Naive B cell (primary cell): Measurements from ENCODE around the gene UTP11. TPM values are rescaled to one million over a fixed set of nuclear protein-coding genes. Genes with fewer than 3 reads are reported as not detected.
A peak's percentile ranks its signal among the peaks of the same experiment; 100 is the strongest.

Experiments
- ATAC-seq, 2 donors: fragments of 150-1000 bp; cut with Tn5 transposase; 2 replicates each; pipeline ENCODE4 v1.10.0; 2021; ENCODE audit warnings: low read depth in 2 of 2, mild to moderate bottlenecking in 2 of 2, moderate library complexity in 2 of 2
- DNase-seq: peaks from one replicate; pipeline ENCODE4 v3.0.0; 2022
- H3K27ac Mint-ChIP-seq, 6 donors: one replicate each; pipeline ENCODE4 v1.8.0; 2020 to 2022; ENCODE audit warnings: mild to moderate bottlenecking in 6 of 6, mixed read lengths in 6 of 6, moderate library complexity in 5 of 6, inconsistent platforms in 2 of 6
- H3K27me3 Mint-ChIP-seq, 3 donors: one replicate each; pipeline ENCODE4 v1.8.0; 2021 to 2022; ENCODE audit warnings: mixed read lengths in 3 of 3, mild to moderate bottlenecking in 1 of 3
- H3K36me3 Mint-ChIP-seq, 2 donors: one replicate each; pipeline ENCODE4 v1.8.0; 2020 to 2022; ENCODE audit warnings: mixed read lengths in 2 of 2, inconsistent platforms in 1 of 2, mild to moderate bottlenecking in 1 of 2
- H3K4me1 Mint-ChIP-seq, 3 donors: one replicate each; pipeline ENCODE4 v1.8.0; 2020 to 2022; ENCODE audit warnings: mixed read lengths in 3 of 3, inconsistent platforms in 1 of 3, mild to moderate bottlenecking in 1 of 3, moderate library complexity in 1 of 3
- H3K4me3 Mint-ChIP-seq, 8 donors: one replicate each; pipeline ENCODE4 v1.8.0; 2020 to 2022; ENCODE audit warnings: mild to moderate bottlenecking in 8 of 8, mixed read lengths in 8 of 8, moderate library complexity in 8 of 8, inconsistent platforms in 2 of 8
- H3K9me3 Mint-ChIP-seq, 7 donors: one replicate each; pipeline ENCODE4 v1.8.0; 2020 to 2022; ENCODE audit warnings: mixed read lengths in 7 of 7, mild to moderate bottlenecking in 5 of 7, inconsistent platforms in 2 of 7, moderate library complexity in 1 of 7
- polyA plus RNA-seq, 6 donors: library from polyadenylated mRNA; unstranded; fragments of 300-500 nt; fragmentation: Illumina TruSeq; gene quantifications; one replicate each; pipeline ENCODE4 v1.2.3, GENCODE V29; 2021; ENCODE audit warnings: low read depth in 6 of 6

Gene UTP11
- polyA plus RNA-seq, 6 donors from 2014 or later = 19.2 to 25.3 (median 20.9) TPM

DNA sequence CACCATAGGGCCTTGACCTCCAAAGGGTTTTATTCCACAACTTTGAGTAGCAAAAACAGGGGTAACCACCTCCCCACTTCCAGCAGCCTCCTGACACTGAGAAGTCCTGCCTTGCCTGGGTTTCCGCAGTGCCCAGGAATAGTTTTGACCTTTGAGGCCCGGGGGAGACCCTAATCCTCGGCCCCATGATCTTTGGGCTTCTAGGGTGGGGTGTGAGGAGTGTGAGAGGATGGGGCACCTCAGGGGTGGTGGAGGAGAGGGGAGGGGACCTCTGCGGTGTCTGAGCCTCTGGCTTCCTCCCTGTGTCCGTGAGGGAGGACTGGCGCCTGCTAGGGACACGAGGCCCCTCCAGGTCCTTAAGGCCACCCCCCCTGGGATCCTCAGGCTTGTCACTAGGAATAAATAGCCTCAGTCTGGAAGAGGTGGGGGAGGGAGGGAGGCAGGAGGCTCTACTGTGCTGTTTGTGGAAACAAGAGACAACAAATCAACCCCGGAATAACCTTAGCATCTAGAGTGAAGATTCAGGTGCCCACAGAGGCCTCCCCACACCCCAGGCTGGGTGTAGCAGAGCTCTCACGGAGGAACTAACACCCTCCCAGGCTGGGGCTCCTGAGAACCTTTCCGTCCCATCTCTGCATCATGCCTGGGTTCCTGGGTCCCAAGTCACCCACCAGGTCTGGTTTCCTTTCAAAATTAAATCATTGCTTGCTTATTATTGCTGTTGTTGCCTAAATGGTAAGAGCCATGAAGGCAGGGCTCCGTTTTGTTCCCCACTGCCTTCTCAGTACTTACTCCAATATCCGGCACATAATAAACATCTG, 6.3 kb upstream of the UTP11 start:
- Mint-ChIP-seq H3K4me1 (peaks cover 13 to 14% (median 13%) of the 10 kb centered on the region in 3 donors), H3K36me3 (no peaks in the 10 kb centered on the region), H3K27me3 (peaks cover 0 to 18% (median 12%) of the 10 kb centered on the region in 3 donors), H3K9me3 (no peaks in the 10 kb centered on the region), H3K4me3 (peak overlapping the region; percentile 60 to 84 (median 76)), H3K27ac (peak overlapping the region in 1 of 6 donors; percentile 66)
- DNase-seq (no peak), ATAC-seq (no peak)

DNA sequence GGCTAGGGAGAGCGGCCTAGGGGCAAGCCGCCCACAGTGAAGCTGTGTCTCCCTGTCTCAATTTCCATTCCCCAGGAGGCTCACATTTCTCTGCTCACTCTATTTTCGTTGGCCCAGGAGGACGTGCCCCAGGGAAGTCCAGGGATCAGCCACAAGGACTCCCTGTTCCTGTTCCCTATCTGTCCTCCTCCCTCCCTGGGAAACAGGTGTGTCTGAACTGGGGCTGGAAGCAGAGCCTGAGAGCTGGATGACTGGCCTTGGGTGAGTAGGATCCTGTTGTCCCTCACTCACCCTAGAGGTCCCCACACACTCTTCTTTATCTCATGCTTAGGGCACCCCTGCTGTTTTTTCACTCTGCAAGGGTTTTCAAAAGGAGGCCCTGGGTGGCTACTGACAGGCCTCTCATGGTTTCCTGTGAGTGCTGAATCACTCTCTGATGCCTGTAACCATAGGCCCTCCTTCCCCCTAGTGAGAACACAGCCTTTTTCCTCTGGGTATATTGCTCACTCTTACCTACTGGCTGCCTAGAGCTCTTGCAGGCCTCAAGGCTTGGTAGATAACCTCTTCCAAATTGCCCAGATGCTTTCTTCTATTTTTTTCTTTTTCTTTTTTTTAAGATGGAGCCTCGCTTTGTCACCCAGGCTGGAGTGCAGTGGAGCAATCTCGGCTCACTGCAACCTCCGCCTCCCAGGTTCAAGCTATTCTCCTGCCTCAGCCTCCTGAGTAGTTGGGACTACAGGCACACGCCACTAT, 3.3 kb upstream of the UTP11 start:
- H3K27me3 Mint-ChIP-seq = peaks cover 0 to 6% (median 6%) of the 10 kb centered on the region in 3 donors
- peak overlapping the region in 1 of 8 donors; percentile 18 for H3K4me3 Mint-ChIP-seq
- H3K4me1 Mint-ChIP-seq = peaks cover 28 to 29% (median 29%) of the 10 kb centered on the region in 3 donors
- peaks cover 0 to 5% (median 3%) of the 10 kb centered on the region in 7 donors for H3K9me3 Mint-ChIP-seq
- H3K36me3 Mint-ChIP-seq = no peaks in the 10 kb centered on the region
- ATAC-seq (no peak), DNase-seq (no peak)
- peak overlapping the region in 1 of 6 donors; percentile 82 for H3K27ac Mint-ChIP-seq

DNA sequence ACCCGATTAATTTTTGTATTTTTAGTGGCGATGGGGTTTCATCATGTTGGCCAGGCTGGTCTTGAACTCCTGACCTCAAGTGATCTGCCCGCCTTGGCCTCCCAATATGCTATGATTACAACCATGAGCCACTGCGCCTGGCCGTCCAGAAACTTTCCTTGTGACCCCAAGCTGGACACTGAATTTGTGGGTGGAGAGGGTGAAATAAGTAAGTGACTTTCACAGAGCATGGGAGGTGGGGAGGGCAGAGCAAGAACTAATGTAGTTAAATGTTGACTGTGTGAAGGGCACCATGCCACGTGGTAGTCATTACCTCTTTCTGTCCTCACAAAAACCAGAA, 2.7 kb upstream of the UTP11 start:
- no peaks in the 10 kb centered on the region for H3K36me3 Mint-ChIP-seq
- DNase-seq (no peak), ATAC-seq (no peak)
- H3K9me3 Mint-ChIP-seq = peaks cover 0 to 5% (median 3%) of the 10 kb centered on the region in 7 donors
- H3K27me3 Mint-ChIP-seq = peaks cover 0 to under 1% (median under 1%) of the 10 kb centered on the region in 3 donors
- peaks cover 23 to 25% (median 24%) of the 10 kb centered on the region in 3 donors for H3K4me1 Mint-ChIP-seq
- peak overlapping the region in 1 of 8 donors; percentile 18 for H3K4me3 Mint-ChIP-seq
- H3K27ac Mint-ChIP-seq = no peak overlapping the region

DNA sequence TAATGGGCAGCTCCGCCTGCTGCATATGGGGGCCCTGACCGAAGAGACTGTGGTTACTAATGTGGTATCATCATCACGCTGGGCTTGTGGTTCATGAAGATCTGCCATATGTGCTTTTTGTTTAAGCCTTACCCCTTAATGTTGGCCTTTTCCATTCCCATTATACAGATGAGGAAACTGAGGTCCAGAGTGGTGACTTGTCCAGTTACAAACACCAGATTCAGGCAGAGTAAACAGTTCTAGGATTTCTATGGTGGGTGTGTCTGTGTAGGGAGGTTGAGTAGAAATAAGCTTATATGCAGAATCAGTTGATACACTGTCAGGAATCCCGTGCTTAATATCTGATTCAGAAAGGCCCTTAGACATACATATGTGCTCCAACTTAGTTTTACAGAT, 691 bp downstream of the UTP11 start:
- H3K4me1 Mint-ChIP-seq = peaks cover 20 to 31% (median 23%) of the 10 kb centered on the region in 3 donors
- no peak for ATAC-seq

DNA sequence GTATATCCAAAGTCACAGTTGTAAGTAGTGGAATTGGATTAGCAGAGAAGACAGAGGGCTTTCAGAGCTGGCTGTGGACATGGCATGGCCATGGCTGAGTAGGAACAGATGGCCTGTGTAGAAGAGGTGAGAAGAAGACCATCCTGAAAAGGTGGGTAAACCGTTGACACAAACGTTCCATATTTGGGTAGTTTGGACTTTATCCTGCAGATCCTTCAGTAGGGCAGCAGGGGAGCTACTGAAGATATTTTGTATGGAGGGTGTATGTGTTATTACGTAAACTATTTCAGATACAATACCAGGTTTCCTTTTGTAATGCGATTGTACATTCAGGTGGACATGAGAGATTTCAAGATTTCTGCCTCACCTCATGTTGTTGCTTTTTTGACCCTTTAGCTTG, 1.6 kb downstream of the UTP11 start:
- no peaks in the 10 kb centered on the region for H3K27me3 Mint-ChIP-seq
- ATAC-seq (no peak), DNase-seq (no peak)
- H3K36me3 Mint-ChIP-seq = no peaks in the 10 kb centered on the region
- H3K4me3 Mint-ChIP-seq = peak overlapping the region in 4 of 8 donors; percentile 96 to 100 (median 100)
- H3K9me3 Mint-ChIP-seq = peaks cover 0 to 5% (median 3%) of the 10 kb centered on the region in 7 donors
- peaks cover 20 to 31% (median 30%) of the 10 kb centered on the region in 3 donors for H3K4me1 Mint-ChIP-seq
- H3K27ac Mint-ChIP-seq = peak overlapping the region in 1 of 6 donors; percentile 97

More for the DNA sequence above, 691 bp downstream of the UTP11 start:
- Mint-ChIP-seq H3K4me3 (peak overlapping the region; percentile 96 to 100 (median 100)), H3K27me3 (no peaks in the 10 kb centered on the region), H3K9me3 (peaks cover 0 to 5% (median 3%) of the 10 kb centered on the region in 7 donors), H3K27ac (peak overlapping the region; percentile 97 to 100 (median 99)), H3K36me3 (no peaks in the 10 kb centered on the region)
- no peak for DNase-seq

DNA sequence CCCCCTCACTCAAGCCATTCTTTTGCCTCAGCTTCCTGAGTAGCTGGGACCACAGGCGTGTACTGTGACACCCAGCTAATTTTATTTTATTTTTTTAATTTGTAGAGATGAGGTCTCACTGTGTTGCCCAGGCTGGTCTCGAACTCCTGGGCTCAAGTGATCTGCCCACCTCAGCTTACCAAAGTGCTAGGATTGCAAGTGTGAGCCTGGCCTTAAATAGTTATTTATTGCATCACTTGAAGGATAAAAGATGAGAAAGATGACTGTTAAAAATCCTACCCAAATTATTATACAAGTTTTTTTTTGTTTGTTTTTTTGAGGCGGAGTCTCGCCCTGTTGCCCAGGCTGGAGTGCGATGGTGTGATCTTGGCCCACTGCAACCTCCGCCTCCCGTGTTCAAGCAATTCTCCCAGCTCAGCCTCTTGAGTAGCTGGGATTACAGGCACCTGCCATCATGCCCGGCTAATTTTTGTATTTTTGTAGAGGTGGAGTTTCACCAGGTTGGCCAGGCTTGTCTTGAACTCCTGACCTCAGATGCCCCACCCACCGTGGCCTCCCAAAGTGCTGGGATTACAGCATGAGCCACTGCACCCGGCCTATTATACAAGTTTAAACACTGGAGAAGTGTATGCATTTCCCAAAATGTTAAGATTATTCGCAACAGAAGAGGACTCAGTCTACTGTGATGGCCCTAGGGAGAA, 2.3 kb downstream of the UTP11 start:
- Mint-ChIP-seq H3K4me3 (peak overlapping the region in 1 of 8 donors; percentile 61), H3K4me1 (peaks cover 20 to 31% (median 30%) of the 10 kb centered on the region in 3 donors), H3K9me3 (peaks cover 0 to 5% (median 3%) of the 10 kb centered on the region in 7 donors), H3K27me3 (no peaks in the 10 kb centered on the region), H3K27ac (peak overlapping the region in 2 of 6 donors; percentile 18 to 37), H3K36me3 (no peaks in the 10 kb centered on the region)
- ATAC-seq (no peak), DNase-seq (no peak)

DNA sequence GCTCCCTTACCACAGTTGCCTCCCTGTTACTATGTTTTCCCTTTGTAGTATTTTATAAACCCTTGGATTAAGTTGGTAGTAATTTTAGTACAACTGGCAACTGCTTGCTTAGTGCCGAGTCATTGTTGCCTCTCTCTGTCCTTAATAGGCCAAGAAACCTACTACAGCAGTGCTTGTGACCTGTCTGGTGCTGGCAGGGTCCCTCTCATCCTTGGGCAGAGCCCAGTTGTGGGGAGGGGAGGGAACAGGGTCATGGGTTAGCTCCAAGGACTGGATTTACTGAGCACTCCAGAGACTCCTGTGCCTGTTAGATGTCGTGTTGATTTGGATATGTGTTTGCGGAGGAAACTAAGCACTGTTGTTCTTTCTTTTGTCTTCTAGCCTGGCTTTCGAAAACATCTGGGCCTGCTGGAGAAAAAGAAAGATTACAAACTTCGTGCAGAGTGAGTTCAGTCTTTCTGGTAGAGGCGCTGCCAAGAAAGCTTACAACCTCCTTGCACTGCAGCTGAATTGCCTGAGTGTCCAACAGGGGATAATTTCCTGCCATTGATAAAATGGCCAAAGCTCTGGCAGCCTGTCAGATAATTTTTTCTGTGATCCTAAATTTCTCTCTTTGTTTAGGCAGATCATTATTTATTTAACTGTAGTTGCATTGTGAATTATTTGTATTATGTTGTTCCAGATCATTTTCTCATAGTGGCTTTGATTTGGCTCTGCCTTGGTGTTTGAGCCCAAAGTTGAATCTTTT, 3.6 kb downstream of the UTP11 start:
- Mint-ChIP-seq H3K4me1 (peaks cover 20 to 31% (median 30%) of the 10 kb centered on the region in 3 donors), H3K27ac (peak overlapping the region in 2 of 6 donors; percentile 5 to 83), H3K27me3 (no peaks in the 10 kb centered on the region), H3K36me3 (no peaks in the 10 kb centered on the region), H3K9me3 (peaks cover 0 to 5% (median 3%) of the 10 kb centered on the region in 7 donors), H3K4me3 (peak overlapping the region in 1 of 8 donors; percentile 50)
- no peak for ATAC-seq
- no peak for DNase-seq

DNA sequence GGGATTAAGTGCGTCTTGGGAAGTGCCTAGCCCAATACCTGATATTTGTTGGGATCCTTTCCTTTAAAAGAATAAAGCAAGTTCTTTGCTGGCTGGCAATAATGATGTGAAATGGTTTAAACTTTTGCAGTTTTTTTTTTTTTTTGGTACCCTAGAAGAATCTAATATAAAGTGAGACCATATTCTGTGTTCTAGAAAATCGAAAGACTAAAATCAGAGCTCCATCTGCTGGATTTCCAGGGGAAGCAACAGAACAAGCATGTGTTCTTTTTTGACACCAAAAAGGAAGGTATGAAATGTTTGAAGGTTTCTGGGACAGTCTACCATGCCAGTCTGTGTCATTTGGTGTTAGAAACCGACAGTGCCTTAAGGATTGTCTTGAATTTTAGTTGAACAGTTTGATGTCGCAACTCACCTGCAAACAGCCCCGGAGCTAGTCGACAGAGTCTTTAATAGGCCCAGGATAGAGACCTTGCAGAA, 6.4 kb downstream of the UTP11 start:
- ATAC-seq (peak; percentile 30 to 39), DNase-seq (no peak)
- Mint-ChIP-seq H3K36me3 (peaks cover 12 to 14% of the 10 kb centered on the region in 2 donors), H3K4me3 (peak overlapping the region in 1 of 8 donors; percentile 41), H3K27ac (no peak overlapping the region), H3K4me1 (peaks cover 4 to 12% (median 11%) of the 10 kb centered on the region in 3 donors), H3K9me3 (no peaks in the 10 kb centered on the region), H3K27me3 (no peaks in the 10 kb centered on the region)

DNA sequence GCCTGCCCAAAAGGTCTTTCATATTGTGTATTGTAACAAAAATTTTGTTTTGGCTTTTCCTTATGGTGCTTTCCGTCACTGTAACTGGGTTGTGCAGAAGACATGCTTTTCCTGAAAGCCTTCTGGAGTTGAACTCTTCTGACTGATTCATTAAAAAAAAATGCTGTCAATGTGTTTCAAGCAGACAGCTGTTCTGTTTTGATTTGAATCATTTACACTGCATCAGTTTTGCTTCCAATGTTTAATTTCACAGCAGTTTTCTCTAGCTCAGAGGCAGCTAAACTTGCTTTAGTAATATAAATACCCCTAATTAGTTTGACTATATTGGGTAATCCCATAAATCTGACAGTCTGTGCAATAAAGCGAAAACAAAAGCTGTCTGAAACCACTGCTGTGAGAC, 7.9 kb downstream of the UTP11 start:
- Mint-ChIP-seq H3K27ac (no peak overlapping the region), H3K27me3 (no peaks in the 10 kb centered on the region), H3K9me3 (no peaks in the 10 kb centered on the region), H3K4me1 (peaks cover 0 to 7% (median 2%) of the 10 kb centered on the region in 3 donors), H3K4me3 (no peak overlapping the region), H3K36me3 (peaks cover 12 to 17% of the 10 kb centered on the region in 2 donors)
- no peak for ATAC-seq
- no peak for DNase-seq

DNA sequence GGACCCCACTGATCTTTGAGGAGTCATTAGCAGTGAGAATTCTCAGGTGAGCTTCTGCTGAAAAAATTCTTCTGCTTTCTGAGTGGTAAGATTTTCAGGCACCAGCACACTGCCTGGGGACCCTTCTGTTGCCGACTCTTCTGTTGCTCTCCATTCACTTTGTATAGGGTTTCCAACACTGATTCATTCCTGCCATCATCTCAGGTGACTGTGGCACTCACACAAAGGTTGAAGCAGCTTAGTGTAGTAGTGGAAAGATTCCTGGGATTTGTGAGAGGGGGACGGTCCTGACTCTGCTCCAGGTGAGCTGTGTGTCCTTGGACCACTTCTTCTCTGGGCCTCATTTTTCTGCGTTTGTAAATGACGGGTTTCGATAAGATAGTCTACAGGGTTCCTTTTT, 9.4 kb downstream of the UTP11 start:
- peaks cover 12 to 17% of the 10 kb centered on the region in 2 donors for H3K36me3 Mint-ChIP-seq
- H3K4me3 Mint-ChIP-seq = no peak overlapping the region
- no peaks in the 10 kb centered on the region for H3K9me3 Mint-ChIP-seq
- no peak for ATAC-seq
- no peaks in the 10 kb centered on the region for H3K27me3 Mint-ChIP-seq
- peak overlapping the region in 1 of 6 donors; percentile 60 for H3K27ac Mint-ChIP-seq
- peaks cover 3 to 12% (median 6%) of the 10 kb centered on the region in 3 donors for H3K4me1 Mint-ChIP-seq
- no peak for DNase-seq

DNA sequence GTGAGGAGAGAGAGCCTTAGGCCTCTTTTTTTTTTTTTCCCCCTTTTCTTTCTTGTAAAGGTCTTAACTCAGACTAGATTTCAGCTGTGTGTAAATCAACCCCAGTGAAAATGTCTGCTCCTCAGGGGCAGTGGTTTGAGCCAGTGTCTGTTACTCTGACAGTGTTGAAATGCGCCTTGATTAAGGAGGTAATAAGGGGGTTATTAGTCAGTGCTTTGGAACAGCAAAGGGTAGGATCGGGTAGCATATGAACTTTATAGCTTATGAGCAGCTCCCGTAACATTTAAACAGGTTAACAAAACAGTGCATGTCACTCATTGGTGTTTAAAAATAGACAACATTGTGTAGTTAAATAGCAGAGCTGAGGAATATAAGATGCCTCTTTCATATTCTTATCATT, 10.3 kb downstream of the UTP11 start:
- Mint-ChIP-seq H3K4me3 (no peak overlapping the region), H3K36me3 (peaks cover 12 to 17% of the 10 kb centered on the region in 2 donors), H3K4me1 (peaks cover 3 to 12% (median 7%) of the 10 kb centered on the region in 3 donors), H3K9me3 (no peaks in the 10 kb centered on the region), H3K27ac (no peak overlapping the region), H3K27me3 (no peaks in the 10 kb centered on the region)
- ATAC-seq (no peak), DNase-seq (no peak)

DNA sequence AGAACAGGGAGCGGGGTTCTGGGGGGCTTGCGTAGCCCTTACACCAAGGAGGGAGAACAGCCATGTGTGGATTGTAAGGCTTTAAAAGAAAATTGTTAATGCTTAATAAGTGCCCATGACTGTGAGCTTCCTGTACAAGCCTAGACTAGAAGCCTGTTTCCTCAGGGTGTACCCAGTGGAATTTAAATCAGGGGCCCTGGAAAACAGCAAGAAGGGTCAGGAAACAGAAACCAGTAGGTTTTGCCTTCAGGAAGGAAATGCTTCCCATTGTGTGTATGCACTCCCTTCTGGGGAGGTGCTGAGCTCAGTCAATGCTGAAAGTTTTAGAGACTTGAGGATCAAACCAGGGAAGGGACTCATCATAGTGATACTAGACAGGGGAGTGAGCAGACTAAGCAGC, 12.7 kb downstream of the UTP11 start:
- H3K27ac Mint-ChIP-seq = no peak overlapping the region
- no peaks in the 10 kb centered on the region for H3K27me3 Mint-ChIP-seq
- peaks cover 12 to 17% of the 10 kb centered on the region in 2 donors for H3K36me3 Mint-ChIP-seq
- H3K9me3 Mint-ChIP-seq = no peaks in the 10 kb centered on the region
- DNase-seq (no peak), ATAC-seq (no peak)
- no peak overlapping the region for H3K4me3 Mint-ChIP-seq
- peaks cover 7 to 13% (median 10%) of the 10 kb centered on the region in 3 donors for H3K4me1 Mint-ChIP-seq
